ENCODE data around the gene NUP62. TPM values are rescaled to one million over a fixed set of nuclear protein-coding genes. Genes with fewer than 3 reads are reported as not detected.

The NUP62 gene
- total RNA-seq (2014; rRNA removed; shearing (Covaris generic); ENCODE audit: low replicate concordance): 35.0 and 37.9 TPM in 2 replicates

GRCh38 chr19:49929121-49929610, at the start of gene NUP62, which contains the start of gene ATF5:
TSS of gene NUP62 (minus strand) at chr19:49929504. CDS start at chr19:49909807, 19,697 bp downstream.
TSS of gene ATF5 (plus strand) at chr19:49929205. CDS start at chr19:49930851, 1,646 bp downstream.
- H3K27ac ChIP-seq (ENCODE audit: low read length): peak within 1 kb of the TSS; percentile 94
- H3K4me3 ChIP-seq (ENCODE audit: low read length): peak within 1 kb of the TSS; percentile 75
- peaks cover 37% of the 10 kb centered on the region for H4K20me1 ChIP-seq (ENCODE audit: insufficient read depth, low read depth, low read length)
- H3K4me2 ChIP-seq (ENCODE audit: low read depth, low read length, poor library complexity, severe bottlenecking): peak within 1 kb of the TSS; percentile 80
- DNase-seq: peak; percentile 97
- H3K36me3 ChIP-seq (ENCODE audit: insufficient read depth, low read length): peaks cover 58% of the 10 kb centered on the region
- peaks cover 56% of the 10 kb centered on the region for H3K4me1 ChIP-seq (ENCODE audit: low read length)
- peaks cover 68% of the 10 kb centered on the region for H3K79me2 ChIP-seq (ENCODE audit: low read length)
- H3K9me3 ChIP-seq (ENCODE audit: low read length): no peaks in the 10 kb centered on the region
- no peaks in the 10 kb centered on the region for H3K27me3 ChIP-seq (ENCODE audit: low read length)
- H3K9me2 ChIP-seq (replicated peaks; ENCODE audit: insufficient read depth, low read length): no peaks in the 10 kb centered on the region
- peak within 1 kb of the TSS; percentile 99 for H3K9ac ChIP-seq (ENCODE audit: low read length)
- peak within 1 kb of the TSS; percentile 70; the same call in 1 of the 2 replicates for H2AFZ ChIP-seq (ENCODE audit: low read length)

- H4K20me1 ChIP-seq (ENCODE audit: insufficient read depth, low read depth, low read length): peaks cover 3% of the 10 kb centered on the region; the same call in 1 of the 2 replicates
- H3K4me1 ChIP-seq (ENCODE audit: low read length): no peaks in the 10 kb centered on the region
- no peaks in the 10 kb centered on the region for H3K9me3 ChIP-seq (ENCODE audit: low read length)
- H3K36me3 ChIP-seq (ENCODE audit: insufficient read depth, low read length): no peaks in the 10 kb centered on the region
- H3K9me2 ChIP-seq (replicated peaks; ENCODE audit: insufficient read depth, low read length): no peaks in the 10 kb centered on the region
- H3K27ac ChIP-seq (ENCODE audit: low read length): no peak overlapping the region
- no peak for DNase-seq
- no peak overlapping the region for H2AFZ ChIP-seq (ENCODE audit: low read length)
- H3K27me3 ChIP-seq (ENCODE audit: low read length): no peaks in the 10 kb centered on the region
- H3K9ac ChIP-seq (ENCODE audit: low read length): no peak overlapping the region
- H3K4me3 ChIP-seq (ENCODE audit: low read length): no peak overlapping the region
- H3K4me2 ChIP-seq (ENCODE audit: low read depth, low read length, poor library complexity, severe bottlenecking): no peak overlapping the region
- no peaks in the 10 kb centered on the region for H3K79me2 ChIP-seq (ENCODE audit: low read length)
Measured at GRCh38 chr19:49978324-49978723, 49.0 kb upstream of the NUP62 start.

- Histone ChIP-seq H2AFZ (ENCODE audit: low read length) (no peak overlapping the region), H3K27ac (ENCODE audit: low read length) (no peak overlapping the region), H3K9ac (ENCODE audit: low read length) (no peak overlapping the region), H3K9me2 (replicated peaks; ENCODE audit: insufficient read depth, low read length) (no peaks in the 10 kb centered on the region), H3K4me3 (ENCODE audit: low read length) (no peak overlapping the region), H3K4me2 (ENCODE audit: low read depth, low read length, poor library complexity, severe bottlenecking) (no peak overlapping the region), H4K20me1 (ENCODE audit: insufficient read depth, low read depth, low read length) (no peaks in the 10 kb centered on the region; the same call in 1 of the 2 replicates), H3K27me3 (ENCODE audit: low read length) (no peaks in the 10 kb centered on the region), H3K79me2 (ENCODE audit: low read length) (no peaks in the 10 kb centered on the region), H3K36me3 (ENCODE audit: insufficient read depth, low read length) (no peaks in the 10 kb centered on the region), H3K9me3 (ENCODE audit: low read length) (no peaks in the 10 kb centered on the region), H3K4me1 (ENCODE audit: low read length) (no peaks in the 10 kb centered on the region)
- DNase-seq: no peak
Measured at GRCh38 chr19:49977881-49978280, 48.6 kb upstream of the NUP62 start.

GRCh38 chr19:49977076-49977475, 47.8 kb upstream of the NUP62 start:
- no peak overlapping the region for H3K27ac ChIP-seq (ENCODE audit: low read length)
- no peak overlapping the region for H3K9ac ChIP-seq (ENCODE audit: low read length)
- H3K36me3 ChIP-seq (ENCODE audit: insufficient read depth, low read length): no peaks in the 10 kb centered on the region
- no peaks in the 10 kb centered on the region for H3K79me2 ChIP-seq (ENCODE audit: low read length)
- no peak overlapping the region for H2AFZ ChIP-seq (ENCODE audit: low read length)
- H3K4me2 ChIP-seq (ENCODE audit: low read depth, low read length, poor library complexity, severe bottlenecking): no peak overlapping the region
- no peaks in the 10 kb centered on the region for H3K9me3 ChIP-seq (ENCODE audit: low read length)
- H3K27me3 ChIP-seq (ENCODE audit: low read length): no peaks in the 10 kb centered on the region
- no peak for DNase-seq
- H3K4me3 ChIP-seq (ENCODE audit: low read length): no peak overlapping the region
- no peaks in the 10 kb centered on the region for H3K9me2 ChIP-seq (replicated peaks; ENCODE audit: insufficient read depth, low read length)
- H4K20me1 ChIP-seq (ENCODE audit: insufficient read depth, low read depth, low read length): no peaks in the 10 kb centered on the region; the same call in 1 of the 2 replicates
- no peaks in the 10 kb centered on the region for H3K4me1 ChIP-seq (ENCODE audit: low read length)

GRCh38 chr19:49976496-49976895, 47.2 kb upstream of the NUP62 start:
- no peaks in the 10 kb centered on the region for H3K4me1 ChIP-seq (ENCODE audit: low read length)
- no peaks in the 10 kb centered on the region for H3K79me2 ChIP-seq (ENCODE audit: low read length)
- H4K20me1 ChIP-seq (ENCODE audit: insufficient read depth, low read depth, low read length): no peaks in the 10 kb centered on the region; the same call in 1 of the 2 replicates
- H3K9me3 ChIP-seq (ENCODE audit: low read length): no peaks in the 10 kb centered on the region
- H3K9ac ChIP-seq (ENCODE audit: low read length): no peak overlapping the region
- no peak overlapping the region for H3K4me2 ChIP-seq (ENCODE audit: low read depth, low read length, poor library complexity, severe bottlenecking)
- H3K36me3 ChIP-seq (ENCODE audit: insufficient read depth, low read length): no peaks in the 10 kb centered on the region
- H3K27ac ChIP-seq (ENCODE audit: low read length): no peak overlapping the region
- H2AFZ ChIP-seq (ENCODE audit: low read length): no peak overlapping the region
- H3K27me3 ChIP-seq (ENCODE audit: low read length): no peaks in the 10 kb centered on the region
- no peak for DNase-seq
- no peaks in the 10 kb centered on the region for H3K9me2 ChIP-seq (replicated peaks; ENCODE audit: insufficient read depth, low read length)
- no peak overlapping the region for H3K4me3 ChIP-seq (ENCODE audit: low read length)

- no peak overlapping the region for H3K4me3 ChIP-seq (ENCODE audit: low read length)
- no peak overlapping the region for H3K4me2 ChIP-seq (ENCODE audit: low read depth, low read length, poor library complexity, severe bottlenecking)
- no peak overlapping the region for H3K9ac ChIP-seq (ENCODE audit: low read length)
- H3K4me1 ChIP-seq (ENCODE audit: low read length): no peaks in the 10 kb centered on the region
- no peaks in the 10 kb centered on the region for H3K9me3 ChIP-seq (ENCODE audit: low read length)
- no peak overlapping the region for H3K27ac ChIP-seq (ENCODE audit: low read length)
- no peaks in the 10 kb centered on the region for H3K9me2 ChIP-seq (replicated peaks; ENCODE audit: insufficient read depth, low read length)
- H4K20me1 ChIP-seq (ENCODE audit: insufficient read depth, low read depth, low read length): no peaks in the 10 kb centered on the region; the same call in 1 of the 2 replicates
- H3K79me2 ChIP-seq (ENCODE audit: low read length): no peaks in the 10 kb centered on the region
- H3K27me3 ChIP-seq (ENCODE audit: low read length): no peaks in the 10 kb centered on the region
- no peak overlapping the region for H2AFZ ChIP-seq (ENCODE audit: low read length)
- H3K36me3 ChIP-seq (ENCODE audit: insufficient read depth, low read length): no peaks in the 10 kb centered on the region
- DNase-seq: no peak
Measured at GRCh38 chr19:49975051-49975450, 45.7 kb upstream of the NUP62 start.

GRCh38 chr19:49973987-49974386, 44.7 kb upstream of the NUP62 start:
- no peaks in the 10 kb centered on the region; the same call in 1 of the 2 replicates for H4K20me1 ChIP-seq (ENCODE audit: insufficient read depth, low read depth, low read length)
- H3K36me3 ChIP-seq (ENCODE audit: insufficient read depth, low read length): no peaks in the 10 kb centered on the region
- no peak for DNase-seq
- no peak overlapping the region for H3K9ac ChIP-seq (ENCODE audit: low read length)
- no peaks in the 10 kb centered on the region for H3K27me3 ChIP-seq (ENCODE audit: low read length)
- no peaks in the 10 kb centered on the region for H3K9me2 ChIP-seq (replicated peaks; ENCODE audit: insufficient read depth, low read length)
- H3K79me2 ChIP-seq (ENCODE audit: low read length): no peaks in the 10 kb centered on the region
- H2AFZ ChIP-seq (ENCODE audit: low read length): no peak overlapping the region
- H3K27ac ChIP-seq (ENCODE audit: low read length): no peak overlapping the region
- no peaks in the 10 kb centered on the region for H3K9me3 ChIP-seq (ENCODE audit: low read length)
- no peaks in the 10 kb centered on the region for H3K4me1 ChIP-seq (ENCODE audit: low read length)
- no peak overlapping the region for H3K4me3 ChIP-seq (ENCODE audit: low read length)
- no peak overlapping the region for H3K4me2 ChIP-seq (ENCODE audit: low read depth, low read length, poor library complexity, severe bottlenecking)

- Histone ChIP-seq H2AFZ (ENCODE audit: low read length) (no peak overlapping the region), H3K79me2 (ENCODE audit: low read length) (no peaks in the 10 kb centered on the region), H3K9me3 (ENCODE audit: low read length) (no peaks in the 10 kb centered on the region), H3K27ac (ENCODE audit: low read length) (no peak overlapping the region), H3K4me1 (ENCODE audit: low read length) (no peaks in the 10 kb centered on the region), H3K9me2 (replicated peaks; ENCODE audit: insufficient read depth, low read length) (no peaks in the 10 kb centered on the region), H3K9ac (ENCODE audit: low read length) (no peak overlapping the region), H3K36me3 (ENCODE audit: insufficient read depth, low read length) (no peaks in the 10 kb centered on the region), H4K20me1 (ENCODE audit: insufficient read depth, low read depth, low read length) (no peaks in the 10 kb centered on the region; the same call in 1 of the 2 replicates), H3K4me2 (ENCODE audit: low read depth, low read length, poor library complexity, severe bottlenecking) (no peak overlapping the region), H3K4me3 (ENCODE audit: low read length) (no peak overlapping the region), H3K27me3 (ENCODE audit: low read length) (no peaks in the 10 kb centered on the region)
- DNase-seq: no peak
Measured at GRCh38 chr19:49972841-49973240, 43.5 kb upstream of the NUP62 start.

Data from Karpas-422 (cell line).